NCI-H2196 (cell line): ENCODE measurements around the gene ZNF618.
"Not testable (repeated sequence)": the region's sequence is repeated elsewhere in the genome, so short reads cannot be mapped to it uniquely, and the experiment has no call there.

Experiments
- DNase-seq: peaks from one replicate; lab custom pipeline; 2025; ENCODE audit not compliant: unreplicated experiment; lab: John Stamatoyannopoulos, UW

The ZNF618 gene

DNA sequence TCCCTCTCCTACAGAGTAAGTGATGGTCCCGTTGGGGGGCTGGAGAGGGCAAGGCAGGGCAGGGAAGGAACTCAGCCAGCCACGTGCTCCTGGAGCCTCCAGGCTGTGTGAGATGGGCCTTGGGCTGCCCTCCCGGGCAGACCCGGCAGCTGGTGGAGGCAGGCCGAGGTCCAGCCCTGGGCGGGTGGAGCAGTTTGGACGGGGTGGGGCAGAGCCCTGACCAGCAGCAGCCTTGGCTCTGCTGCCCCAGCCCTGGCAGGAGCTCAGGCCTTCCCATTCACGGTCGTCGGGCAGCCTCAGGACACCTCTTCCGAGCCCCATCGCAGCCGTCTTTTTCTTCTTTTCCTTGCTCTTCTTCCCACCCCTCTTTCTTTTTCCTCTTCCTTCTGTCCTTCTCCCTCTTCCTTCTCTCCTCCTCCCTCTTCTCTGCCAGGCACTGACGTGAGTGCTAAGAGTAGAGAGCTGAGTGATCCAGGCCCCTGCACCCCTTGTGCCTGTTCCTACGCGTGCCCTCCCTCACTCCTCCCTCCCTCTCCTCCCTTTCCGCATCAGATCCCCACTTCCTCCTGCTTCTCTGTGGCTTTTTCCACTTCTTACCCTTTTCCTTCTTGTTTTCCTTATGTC, 159.2 kb downstream of the ZNF618 start:
- DNase-seq: no peak

DNA sequence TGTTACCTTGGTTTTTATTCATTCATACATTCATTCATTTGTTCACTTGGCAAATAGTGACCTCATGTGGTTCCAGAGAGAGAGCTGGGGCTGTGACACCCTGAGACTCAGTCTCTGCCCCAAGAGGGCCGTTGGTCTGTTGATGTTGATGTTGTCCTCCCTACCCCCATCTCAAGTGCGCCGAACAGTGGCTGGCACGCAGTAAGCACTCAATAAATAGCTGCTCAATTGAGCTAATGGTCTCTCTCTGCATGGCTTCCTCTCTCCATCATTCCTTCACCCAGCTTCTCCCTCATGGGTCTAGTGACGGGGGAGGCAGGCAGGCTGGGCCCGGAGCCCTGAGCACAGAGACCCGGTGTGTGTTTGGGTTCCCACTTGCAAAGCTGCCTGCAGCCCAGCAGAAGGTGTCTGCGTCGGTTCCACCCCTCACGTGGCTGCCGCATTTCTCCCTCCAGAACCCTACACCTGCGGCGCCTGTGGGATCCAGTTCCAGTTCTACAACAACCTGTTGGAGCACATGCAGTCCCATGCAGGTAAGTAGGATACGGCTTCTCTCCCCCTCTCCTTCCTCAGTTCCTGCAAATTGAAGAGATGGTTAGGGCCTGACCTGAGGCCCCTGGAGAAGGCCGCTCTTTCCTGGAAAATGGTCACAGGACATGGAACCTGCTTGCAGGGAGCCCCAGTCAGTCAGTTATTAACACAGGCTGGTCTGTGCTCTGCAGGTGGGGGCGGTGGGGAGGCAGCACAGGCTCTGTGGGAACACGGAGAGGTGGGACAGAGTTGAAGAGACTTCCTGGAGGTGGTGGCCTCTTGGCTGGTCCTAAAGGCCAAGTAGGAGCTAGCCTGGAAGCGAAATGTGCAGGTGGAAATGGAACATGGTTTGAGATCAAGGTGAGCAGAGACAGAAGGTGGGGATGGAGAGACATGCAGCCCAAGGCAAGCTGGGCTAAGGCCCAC, 160.0 kb downstream of the ZNF618 start:
- no peak for DNase-seq

DNA sequence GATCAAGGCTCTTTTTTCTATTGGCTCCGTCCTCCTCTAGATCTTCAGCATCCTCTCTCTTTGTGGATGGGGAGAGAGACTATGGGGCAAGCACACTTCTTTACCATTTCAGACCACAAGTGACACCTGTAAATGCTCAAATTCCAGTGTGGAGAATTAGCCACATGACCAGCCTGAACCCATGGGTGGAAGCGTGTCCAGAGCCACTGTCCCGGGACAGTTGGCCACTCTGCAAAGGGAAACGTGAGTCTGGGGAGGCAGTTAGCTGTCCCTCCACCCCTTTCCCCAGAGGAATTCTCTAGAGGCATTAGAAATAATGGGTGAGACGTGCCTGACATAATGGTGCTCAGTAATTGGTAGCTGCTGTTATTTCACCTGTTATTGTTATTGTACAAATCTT, 161.1 kb downstream of the ZNF618 start:
- DNase-seq: no peak

DNA sequence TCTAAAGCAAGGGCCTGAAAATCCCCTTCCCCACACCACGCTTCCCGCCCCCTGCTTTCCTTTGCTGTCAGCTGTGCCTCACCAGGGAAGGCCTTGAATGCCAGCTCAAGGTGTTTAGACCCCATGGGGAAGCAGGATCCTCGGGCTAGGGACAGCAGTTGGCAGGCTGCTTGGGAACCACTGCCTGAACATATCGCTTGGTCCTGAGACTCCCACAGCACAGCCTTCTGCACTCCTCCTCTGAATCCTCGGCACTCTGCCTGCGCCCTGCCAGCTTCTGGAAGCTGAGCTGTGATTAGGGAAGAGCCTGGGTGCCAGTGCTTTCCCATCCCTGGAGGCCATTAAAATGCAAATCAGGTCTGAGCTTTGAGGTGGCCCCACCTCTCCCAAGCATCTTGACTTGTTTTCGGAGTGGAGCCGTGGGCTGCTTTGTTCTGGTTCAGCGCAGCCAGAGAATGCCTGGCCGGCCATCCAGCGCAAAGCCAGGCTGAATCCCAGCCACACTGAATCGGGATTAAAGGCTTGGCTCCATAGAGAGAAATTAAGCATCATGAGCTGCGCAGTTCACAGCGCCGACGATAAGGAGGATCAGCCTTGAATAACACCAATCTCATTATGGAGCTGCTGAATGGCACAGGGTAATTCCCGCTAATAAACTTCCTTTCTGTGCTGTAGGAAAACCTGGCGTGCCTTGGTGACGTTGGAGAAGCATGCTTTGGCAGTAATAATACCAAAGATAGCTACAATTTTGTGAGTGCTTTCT, 162.0 kb downstream of the ZNF618 start:
- no peak for DNase-seq

DNA sequence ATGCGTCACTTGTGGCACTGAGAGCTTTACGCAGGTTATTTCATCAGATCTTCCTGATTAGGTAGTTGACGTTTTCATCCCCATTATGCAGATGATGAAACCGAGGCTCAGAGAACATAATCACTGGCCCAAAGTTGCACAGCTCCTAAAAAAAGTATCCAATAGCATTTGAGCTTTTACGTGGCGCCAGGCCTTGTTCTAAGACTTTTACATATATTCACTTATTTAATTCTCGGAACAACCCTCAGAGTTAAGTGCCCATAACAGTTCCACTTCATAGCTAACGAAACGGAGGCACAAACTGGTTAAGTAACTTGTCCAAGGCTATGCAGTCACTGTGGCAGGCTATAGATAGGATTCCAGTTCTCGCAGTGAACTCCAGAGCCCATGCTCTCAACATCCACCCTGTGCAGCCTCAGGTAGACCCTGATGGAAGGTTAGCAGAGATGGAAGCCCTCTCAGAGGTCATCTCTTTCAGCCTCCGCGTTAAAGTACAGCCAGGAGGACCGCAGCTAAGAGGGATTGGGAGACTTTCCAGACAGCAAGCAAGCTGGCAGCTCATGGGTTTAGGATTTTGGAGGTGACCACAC, 162.7 kb downstream of the ZNF618 start:
- no peak for DNase-seq

DNA sequence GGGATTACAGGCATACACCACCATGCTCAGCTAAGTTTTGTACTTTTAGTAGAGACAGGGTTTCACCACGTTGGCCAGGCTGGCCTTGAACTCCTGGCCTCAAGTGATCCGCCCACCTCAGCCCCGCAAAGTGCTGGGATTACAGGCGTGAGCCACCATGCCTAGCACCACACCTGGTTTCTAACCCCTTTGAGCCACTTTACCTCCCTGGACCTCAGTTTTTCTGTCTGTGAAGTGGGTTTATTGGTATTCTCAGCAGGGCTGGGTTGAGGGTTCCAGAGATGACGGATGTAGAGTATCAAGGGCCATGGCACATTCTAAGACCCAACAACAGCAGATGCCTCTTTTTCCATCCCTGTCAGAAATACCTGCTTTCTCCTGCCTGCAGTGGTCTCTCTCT, 163.4 kb downstream of the ZNF618 start:
- DNase-seq: no peak

DNA sequence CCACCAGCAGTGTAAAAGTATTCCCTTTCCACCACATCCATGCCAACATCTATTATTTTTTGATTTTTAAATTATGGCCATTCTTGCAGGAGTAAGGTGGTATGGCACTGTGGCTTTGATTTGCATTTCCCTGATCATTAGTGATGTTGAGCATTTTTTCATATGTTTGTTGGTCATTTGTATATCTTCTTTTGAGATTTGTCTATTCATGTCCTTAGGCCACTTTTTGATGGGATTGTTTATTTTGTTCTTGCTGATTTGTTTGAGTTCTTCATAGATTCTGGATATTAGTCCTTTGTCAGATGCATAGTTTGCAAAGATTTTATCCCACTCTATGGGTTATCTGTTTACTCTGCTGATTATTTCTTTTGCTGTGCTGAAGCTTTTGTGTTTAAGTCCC, 167.6 kb downstream of the ZNF618 start:
- not testable (repeated sequence) for DNase-seq

DNA sequence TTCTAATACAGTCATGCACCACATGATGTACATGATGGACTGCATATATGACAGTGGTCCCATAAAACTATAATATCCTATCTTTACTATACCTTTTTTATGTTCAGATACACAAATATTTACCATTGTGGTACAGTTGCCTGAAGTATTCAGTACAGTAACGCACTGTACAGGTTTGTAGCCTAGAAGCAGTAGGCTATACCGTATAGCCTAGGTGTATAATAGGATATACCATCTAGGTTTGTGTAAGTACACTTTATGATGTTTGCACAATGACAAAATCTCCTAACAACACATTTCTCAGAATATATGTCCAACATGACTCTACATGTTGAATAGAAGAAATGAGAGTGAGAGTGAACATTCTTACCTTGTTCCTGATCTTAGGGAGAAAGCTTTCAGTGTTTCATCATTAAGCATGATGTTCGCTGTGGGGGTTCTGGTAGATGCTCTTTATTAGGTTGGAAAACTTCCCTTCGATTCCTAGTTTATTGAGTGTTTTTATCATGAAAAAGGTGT, 170.2 kb downstream of the ZNF618 start:
- no peak for DNase-seq

DNA sequence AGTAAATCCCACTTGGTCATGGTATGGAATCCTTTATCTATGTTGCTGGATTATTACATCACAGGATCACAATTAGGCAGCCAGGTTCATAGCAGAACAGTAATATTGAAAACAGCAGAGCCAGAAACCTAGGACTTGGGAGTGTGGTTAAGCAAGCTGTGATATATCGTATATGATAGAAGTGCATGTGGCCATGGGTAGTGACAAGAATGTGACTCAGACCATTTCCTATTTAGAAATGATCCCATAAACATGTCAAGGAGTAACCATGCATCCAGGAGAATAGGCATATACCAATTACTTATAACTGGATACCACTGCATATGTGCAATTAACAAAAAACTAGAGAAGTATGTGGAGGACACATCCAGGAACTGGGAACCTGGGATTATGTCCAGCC, 170.8 kb downstream of the ZNF618 start:
- DNase-seq: no peak

DNA sequence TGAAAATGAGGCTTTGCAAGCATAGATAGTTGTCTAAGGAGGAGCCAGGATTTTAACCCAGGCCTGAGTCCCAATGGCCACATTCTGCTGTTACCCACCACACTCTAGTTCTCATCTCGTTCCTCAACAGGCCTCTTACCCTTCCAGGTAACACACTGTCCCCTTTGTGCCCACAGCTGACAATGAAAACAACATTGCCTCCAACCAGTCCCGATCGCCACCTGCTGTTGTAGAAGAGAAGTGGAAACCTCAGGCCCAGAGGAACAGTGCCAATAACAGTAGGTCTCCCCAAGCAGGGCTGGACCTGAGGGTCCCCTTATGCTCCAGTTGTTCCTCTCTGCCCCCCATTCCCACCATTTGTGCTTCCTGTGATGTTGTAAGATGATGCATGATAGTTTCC, 171.6 kb downstream of the ZNF618 start:
- DNase-seq: no peak

DNA sequence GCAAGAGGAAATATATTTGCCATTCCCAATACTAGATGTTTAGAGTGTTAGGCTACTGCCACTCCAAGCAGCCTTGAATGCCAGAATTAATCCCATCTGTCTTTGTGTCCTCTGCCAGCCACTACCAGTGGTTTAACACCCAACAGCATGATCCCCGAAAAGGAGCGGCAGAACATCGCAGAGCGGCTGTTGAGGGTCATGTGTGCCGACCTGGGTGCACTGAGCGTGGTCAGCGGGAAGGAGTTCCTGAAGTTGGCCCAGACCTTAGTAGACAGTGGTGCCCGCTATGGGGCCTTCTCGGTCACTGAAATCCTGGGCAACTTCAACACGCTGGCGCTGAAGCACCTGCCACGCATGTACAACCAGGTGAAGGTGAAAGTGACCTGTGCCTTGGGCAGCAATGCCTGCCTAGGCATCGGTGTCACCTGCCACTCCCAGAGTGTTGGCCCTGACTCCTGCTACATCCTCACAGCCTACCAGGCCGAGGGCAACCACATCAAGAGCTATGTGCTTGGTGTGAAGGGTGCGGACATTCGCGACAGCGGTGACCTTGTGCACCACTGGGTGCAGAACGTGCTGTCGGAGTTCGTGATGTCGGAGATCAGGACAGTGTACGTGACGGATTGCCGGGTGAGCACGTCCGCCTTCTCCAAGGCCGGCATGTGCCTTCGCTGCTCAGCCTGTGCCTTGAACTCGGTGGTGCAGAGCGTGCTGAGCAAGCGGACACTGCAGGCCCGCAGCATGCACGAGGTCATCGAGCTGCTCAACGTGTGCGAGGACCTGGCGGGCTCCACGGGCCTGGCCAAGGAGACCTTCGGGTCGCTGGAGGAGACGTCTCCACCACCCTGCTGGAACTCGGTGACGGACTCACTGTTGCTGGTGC, 172.7 kb downstream of the ZNF618 start:
- no peak for DNase-seq

DNA sequence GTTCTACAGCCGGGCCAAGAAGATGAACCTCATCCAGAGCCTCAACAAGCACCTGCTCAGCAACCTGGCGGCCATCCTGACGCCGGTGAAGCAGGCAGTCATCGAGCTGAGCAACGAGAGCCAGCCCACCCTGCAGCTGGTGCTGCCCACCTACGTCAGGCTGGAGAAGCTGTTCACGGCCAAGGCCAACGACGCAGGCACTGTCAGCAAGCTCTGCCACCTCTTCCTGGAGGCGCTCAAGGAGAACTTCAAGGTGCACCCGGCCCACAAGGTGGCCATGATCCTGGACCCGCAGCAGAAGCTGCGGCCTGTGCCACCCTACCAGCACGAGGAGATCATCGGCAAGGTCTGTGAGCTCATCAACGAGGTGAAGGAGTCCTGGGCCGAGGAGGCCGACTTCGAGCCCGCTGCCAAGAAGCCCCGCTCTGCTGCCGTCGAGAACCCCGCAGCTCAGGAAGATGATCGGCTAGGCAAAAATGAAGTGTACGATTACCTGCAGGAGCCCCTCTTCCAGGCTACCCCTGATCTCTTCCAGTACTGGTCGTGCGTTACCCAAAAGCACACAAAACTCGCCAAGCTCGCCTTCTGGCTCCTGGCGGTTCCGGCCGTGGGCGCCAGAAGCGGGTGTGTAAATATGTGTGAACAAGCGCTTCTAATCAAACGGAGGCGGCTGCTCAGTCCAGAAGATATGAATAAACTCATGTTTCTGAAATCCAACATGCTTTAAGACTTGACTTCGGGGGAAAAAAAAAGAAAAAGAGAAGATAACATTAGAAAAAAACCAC, 173.5 kb downstream of the ZNF618 start:
- DNase-seq: no peak

DNA sequence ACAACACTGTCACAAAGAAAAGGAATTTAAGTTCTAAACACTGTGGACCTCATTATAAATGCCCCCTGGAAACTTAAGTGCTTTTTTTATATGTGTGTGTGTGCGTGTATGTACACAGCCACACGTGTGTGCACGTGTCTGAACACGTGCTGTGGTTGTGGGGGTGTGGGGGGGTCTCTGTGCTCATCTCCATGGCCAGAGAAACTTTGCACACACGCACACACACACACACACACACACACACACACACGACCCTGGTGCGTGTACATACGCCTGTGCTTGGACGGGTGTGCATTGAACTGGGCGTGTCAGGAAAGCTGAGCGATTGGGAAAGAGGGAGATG, 174.1 kb downstream of the ZNF618 start:
- no peak for DNase-seq

DNA sequence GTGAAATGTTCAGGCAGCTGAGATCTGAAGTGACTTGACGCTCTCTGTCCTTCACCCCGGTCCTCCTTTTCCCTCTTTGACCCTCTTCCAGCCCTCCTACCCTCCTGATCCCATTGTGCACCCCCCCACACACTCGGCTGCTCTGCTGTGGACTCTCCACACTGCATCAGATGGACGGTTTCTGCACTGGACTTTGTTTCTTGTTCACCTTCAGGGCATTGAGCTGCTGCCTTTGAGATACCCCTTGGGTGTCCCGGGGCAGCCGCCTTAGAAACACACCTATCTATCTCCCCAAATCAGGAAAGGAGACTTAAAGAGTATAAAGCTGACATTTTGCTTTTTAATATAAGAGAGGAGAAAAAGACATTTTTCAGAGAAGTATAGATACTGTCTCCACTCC, 174.5 kb downstream of the ZNF618 start:
- DNase-seq: no peak

DNA sequence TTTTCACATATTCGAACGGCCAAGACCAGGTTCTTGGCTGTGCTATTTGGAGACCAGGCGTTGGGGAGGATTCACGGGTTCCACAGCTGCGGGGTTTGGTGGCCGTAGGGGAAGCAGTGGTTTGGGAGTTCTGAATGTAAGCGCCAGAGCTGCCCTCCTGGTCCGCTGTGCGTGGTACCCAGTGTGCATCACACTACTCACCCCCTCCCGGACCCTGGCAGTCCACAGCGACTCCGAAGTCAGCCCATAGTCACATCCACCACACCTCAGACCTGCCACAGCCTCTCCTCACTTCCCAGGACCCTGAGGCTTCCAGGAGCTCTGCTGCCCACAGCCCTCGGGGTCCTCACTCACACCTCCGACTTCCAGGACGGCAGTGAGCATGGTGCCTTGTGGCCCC, 175.2 kb downstream of the ZNF618 start:
- no peak for DNase-seq

DNA sequence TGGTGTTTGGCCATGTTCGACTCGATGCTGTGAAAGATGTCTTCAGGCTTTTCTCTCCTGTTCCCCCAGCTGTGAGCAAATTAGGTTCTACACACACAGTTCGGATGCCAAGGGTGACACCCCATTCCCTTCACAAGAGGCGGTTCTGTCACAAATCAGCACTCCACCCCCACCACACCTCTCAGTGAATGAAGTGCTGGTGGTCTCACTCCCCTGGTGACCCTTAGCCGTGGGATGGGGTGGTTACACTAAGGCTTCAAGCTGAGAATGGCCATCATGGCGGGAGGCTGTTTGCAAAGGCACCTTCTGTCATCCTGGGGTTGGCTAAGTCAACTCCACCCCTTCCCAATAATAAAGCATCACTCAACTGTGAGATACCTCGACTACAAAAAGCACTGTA, 175.6 kb downstream of the ZNF618 start:
- DNase-seq: no peak

DNA sequence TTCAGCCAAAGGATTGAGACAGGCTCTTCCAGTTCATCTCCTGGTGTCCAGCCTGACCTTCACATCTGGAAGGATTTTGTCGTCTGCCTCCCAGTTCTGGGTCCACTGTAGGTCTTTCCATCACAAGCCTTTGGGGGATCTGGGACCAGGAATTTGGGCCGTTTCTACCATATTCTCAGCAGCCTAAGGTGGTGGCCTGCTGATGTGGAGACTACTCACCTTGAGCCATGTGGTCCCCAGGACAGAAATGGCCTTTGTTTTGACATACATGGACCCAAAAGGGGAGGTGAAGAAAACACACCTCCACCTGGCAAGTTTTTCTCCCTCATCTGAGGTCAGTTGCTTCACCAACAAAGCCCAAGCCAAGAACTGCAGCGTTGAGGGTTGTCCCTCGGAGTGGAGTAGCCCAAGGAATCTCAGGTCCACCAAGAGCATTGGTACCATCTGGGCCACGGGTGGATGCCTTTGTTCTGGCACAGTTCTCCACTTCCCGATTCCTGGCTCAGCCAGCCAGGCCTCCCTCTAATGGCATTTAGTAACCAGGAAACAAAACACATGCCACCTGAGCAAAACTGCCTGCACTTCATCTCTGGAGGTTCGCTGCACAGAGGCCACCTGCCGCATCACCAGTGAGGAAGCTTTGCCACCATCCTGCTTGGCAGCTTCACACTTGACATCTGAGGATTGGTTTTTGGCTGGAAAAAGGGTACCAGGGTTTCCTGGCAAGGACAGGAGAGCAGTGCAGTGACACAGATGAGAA, 177.3 kb downstream of the ZNF618 start:
- DNase-seq: no peak

DNA sequence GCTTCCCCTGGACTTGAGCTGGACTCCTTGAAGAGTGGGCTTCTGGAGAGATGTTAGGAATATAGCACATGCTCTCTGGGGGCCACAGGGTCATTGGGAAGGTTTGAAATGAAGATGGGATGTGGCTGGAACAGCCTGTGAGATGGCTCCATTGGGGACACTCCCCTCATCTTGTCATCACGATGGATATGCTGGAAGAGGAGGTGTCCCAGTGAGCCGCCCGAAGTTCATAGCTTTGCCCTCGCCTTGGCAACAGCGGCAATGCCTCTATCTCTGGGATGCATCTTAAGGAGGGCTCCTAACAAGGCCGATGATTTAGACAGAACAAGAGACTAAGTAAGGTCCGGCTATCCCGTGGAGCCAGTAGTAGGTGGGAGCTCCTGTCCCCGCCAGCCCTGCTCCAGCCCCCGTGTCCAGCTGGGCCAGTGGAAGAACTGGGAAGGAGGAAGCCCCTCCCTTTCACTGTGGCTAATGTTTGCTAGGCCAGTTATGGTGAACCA, 178.1 kb downstream of the ZNF618 start:
- no peak for DNase-seq

DNA sequence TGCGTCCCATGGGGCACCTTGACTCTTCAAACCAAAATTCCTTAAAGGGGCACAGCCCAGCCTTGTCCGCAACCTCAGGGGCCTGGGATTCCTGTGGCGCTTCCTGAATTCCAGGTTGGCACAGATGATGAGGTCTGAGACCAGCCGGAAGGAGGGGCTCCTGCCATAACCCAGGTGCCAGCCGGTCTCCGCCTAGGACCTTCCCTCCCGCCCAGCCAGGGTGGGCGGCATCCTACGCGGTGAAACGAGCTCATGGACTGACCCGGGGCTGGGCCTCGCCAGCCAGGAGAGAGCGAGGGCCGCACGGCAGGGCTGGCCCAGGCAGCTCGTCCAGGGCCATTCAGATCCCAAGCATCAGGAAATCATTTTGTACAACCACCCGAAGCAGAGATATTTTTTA, 179.0 kb downstream of the ZNF618 start:
- no peak for DNase-seq
